Motor neuron (in vitro differentiated cells): ENCODE results near the gene STX16. TPM values are rescaled to one million over a fixed set of nuclear protein-coding genes. Genes with fewer than 3 reads are reported as not detected.
A peak's percentile ranks its signal among the peaks of the same experiment; 100 is the strongest.

Source experiments
- ATAC-seq, 8 experiments: fragments of 200-7000 bp; cut with Tn5 transposase; replicated peaks in 6 of 8; 2 replicates each; pipeline ENCODE4 v1.8.0; 2021; ENCODE audit warnings: mild to moderate bottlenecking in 8 of 8, moderate library complexity in 8 of 8
- H3K27ac ChIP-seq, 2 donors: fragments of 250-450 bp; sonication (Bioruptor Pico); 2 replicates each; pipeline ENCODE4 v1.9.0; 2021; ENCODE audit warnings: antibody characterized with exemption in 2 of 2, mild to moderate bottlenecking in 2 of 2, moderate library complexity in 1 of 2
- H3K4me1 ChIP-seq, 2 donors: fragments of 250-450 bp; sonication (Bioruptor Pico); replicated peaks in 1 of 2; 2 replicates each; pipeline ENCODE4 v1.6.1; 2021; ENCODE audit warnings: antibody characterized with exemption in 2 of 2, mild to moderate bottlenecking in 2 of 2, moderate library complexity in 1 of 2
- H3K4me3 ChIP-seq, 5 donors: fragments of 250-450 bp; sonication (Bioruptor Pico); 2 replicates each; pipeline ENCODE4 v1.9.0; 2021; ENCODE audit warnings: antibody characterized with exemption in 5 of 5, mild to moderate bottlenecking in 5 of 5, moderate library complexity in 4 of 5
- WGBS, 10 experiments: fragments of 450-650 bp; shearing (Covaris generic); methylation state at CpG; one replicate each; pipeline ENCODE4 v1.0.0; 2022; 5-methylcytosine and 5-hydroxymethylcytosine counted together
- in situ Hi-C, 9 experiments: fragments of 400-800 bp; cut with MboI; loops; one replicate each; pipeline ENCODE4 v1.15.0; 2021; ENCODE audit warnings: low sequenced_read_pairs in 9 of 9, low pct_unique_long_range_greater_than_20kb in 2 of 9; ENCODE audit not compliant: unreplicated experiment in 9 of 9
- total RNA-seq, 8 experiments: library from RNA; unstranded; fragments of 300-600 nt; gene quantifications; 2 replicates each; pipeline versions ENCODE4 v1.2.3 to v1.2.4, GENCODE V29; 2022

STX16 gene
- total RNA-seq, 8 experiments from 2014 or later: 17.5 to 86.6 (median 30.4) TPM

- Histone ChIP-seq H3K27ac (no peak overlapping the region), H3K4me3 (no peak overlapping the region), H3K4me1 (peaks cover 21 to 39% of the 10 kb centered on the region in 2 donors)
- WGBS, 10 experiments: 67 to 96% (median 89%) methylated on average over 1 to 10 of the region's 12 CpGs
- in situ Hi-C loops: loop anchor here in 4 of 9 experiments (25.0 kb wide), 2 partner anchors 200 to 425 kb away; partner anchors contain the start of genes ANKRD60 (in 3 of the 4), GNAS (in 1 of the 4) and GNAS-AS1 (in 1 of the 4)
- ATAC-seq: no peak
These were observed 10.8 kb downstream of the STX16 start for GRCh38 chr20:58661598-58662473.

GRCh38 chr20:58664331-58664730, 13.2 kb downstream of the STX16 start:
- in situ Hi-C loops: loop anchor here in 4 of 9 experiments (25.0 kb wide), 2 partner anchors 198 to 427 kb away; partner anchors contain the start of genes ANKRD60 (in 3 of the 4), GNAS (in 1 of the 4) and GNAS-AS1 (in 1 of the 4)
- no peak for ATAC-seq
- WGBS, 10 experiments: 70 to 100% (median 92%) methylated on average over 1 to 2 of the region's 2 CpGs
- peaks cover 7 to 15% of the 10 kb centered on the region in 2 donors for H3K4me1 ChIP-seq
- no peak overlapping the region for H3K4me3 ChIP-seq
- H3K27ac ChIP-seq: no peak overlapping the region

GRCh38 chr20:58664883-58665282, 13.8 kb downstream of the STX16 start:
- in situ Hi-C loops: loop anchor here in 4 of 9 experiments (25.0 kb wide), 2 partner anchors 197 to 428 kb away; partner anchors contain the start of genes ANKRD60 (in 3 of the 4), GNAS (in 1 of the 4) and GNAS-AS1 (in 1 of the 4)
- 67 to 100% (median 100%) methylated on average over 1 to 3 of the region's 5 CpGs; no CpG with 5 or more reads in 1 of the 10 experiments for WGBS, 10 experiments
- peaks cover 2 to 10% of the 10 kb centered on the region in 2 donors for H3K4me1 ChIP-seq
- ATAC-seq: no peak
- H3K27ac ChIP-seq: no peak overlapping the region
- no peak overlapping the region for H3K4me3 ChIP-seq

- Histone ChIP-seq H3K4me1 (peaks cover 0 to 3% of the 10 kb centered on the region in 2 donors), H3K27ac (no peak overlapping the region), H3K4me3 (no peak overlapping the region)
- in situ Hi-C loops: loop anchor here in 4 of 9 experiments (25.0 kb wide), 2 partner anchors 197 to 428 kb away; partner anchors contain the start of genes ANKRD60 (in 3 of the 4), GNAS (in 1 of the 4) and GNAS-AS1 (in 1 of the 4)
- peak in 4 of 8 experiments; percentile 41 to 83 (median 58) for ATAC-seq
- WGBS, 10 experiments: 67 to 94% (median 78%) methylated on average over 2 to 11 of the region's 11 CpGs; no CpG with 5 or more reads in 3 of the 10 experiments
These were observed 14.5 kb downstream of the STX16 start for GRCh38 chr20:58665606-58666005.

- H3K4me1 ChIP-seq: no peaks in the 10 kb centered on the region
- 80 to 100% (median 98%) methylated on average over 1 to 7 of the region's 7 CpGs; no CpG with 5 or more reads in 2 of the 10 experiments for WGBS, 10 experiments
- no peak for ATAC-seq
- no peak overlapping the region for H3K27ac ChIP-seq
- H3K4me3 ChIP-seq: no peak overlapping the region
- in situ Hi-C loops: loop anchor here in 4 of 9 experiments (25.0 kb wide), 2 partner anchors 196 to 429 kb away; partner anchors contain the start of genes ANKRD60 (in 3 of the 4), GNAS (in 1 of the 4) and GNAS-AS1 (in 1 of the 4)
These were observed 15.6 kb downstream of the STX16 start for GRCh38 chr20:58666702-58667101.

GRCh38 chr20:58667975-58668374, 16.9 kb downstream of the STX16 start:
- no peak for ATAC-seq
- no peak overlapping the region for H3K4me3 ChIP-seq
- H3K4me1 ChIP-seq: no peaks in the 10 kb centered on the region
- 90 to 100% (median 94%) methylated on average over 1 to 5 of the region's 5 CpGs; no CpG with 5 or more reads in 3 of the 10 experiments for WGBS, 10 experiments
- in situ Hi-C loops: loop anchor here in 4 of 9 experiments (25.0 kb wide), 2 partner anchors 194 to 431 kb away; partner anchors contain the start of genes ANKRD60 (in 3 of the 4), GNAS (in 1 of the 4) and GNAS-AS1 (in 1 of the 4)
- H3K27ac ChIP-seq: no peak overlapping the region

GRCh38 chr20:58668901-58669286, 17.8 kb downstream of the STX16 start:
- Histone ChIP-seq H3K27ac (no peak overlapping the region), H3K4me3 (no peak overlapping the region), H3K4me1 (no peaks in the 10 kb centered on the region)
- in situ Hi-C loops: loop anchor here in 4 of 9 experiments (25.0 kb wide), 2 partner anchors 193 to 432 kb away; partner anchors contain the start of genes ANKRD60 (in 3 of the 4), GNAS (in 1 of the 4) and GNAS-AS1 (in 1 of the 4)
- 72 to 92% (median 73%) methylated on average over 2 to 5 of the region's 5 CpGs; no CpG with 5 or more reads in 5 of the 10 experiments for WGBS, 10 experiments
- ATAC-seq: no peak

GRCh38 chr20:58669287-58670006, 18.4 kb downstream of the STX16 start:
- no peak for ATAC-seq
- Histone ChIP-seq H3K4me3 (no peak overlapping the region), H3K4me1 (no peaks in the 10 kb centered on the region), H3K27ac (no peak overlapping the region)
- WGBS, 10 experiments: 26 to 100% (median 39%) methylated on average over 1 to 7 of the region's 16 CpGs; no CpG with 5 or more reads in 4 of the 10 experiments
- in situ Hi-C loops: loop anchor here in 4 of 9 experiments (25.0 kb wide), 2 partner anchors 193 to 432 kb away; partner anchors contain the start of genes ANKRD60 (in 3 of the 4), GNAS (in 1 of the 4) and GNAS-AS1 (in 1 of the 4)

- Histone ChIP-seq H3K4me1 (no peaks in the 10 kb centered on the region), H3K27ac (no peak overlapping the region), H3K4me3 (no peak overlapping the region)
- WGBS, 10 experiments: 40 to 100% (median 100%) methylated on average over 1 of the region's 1 CpG; no CpG with 5 or more reads in 3 of the 10 experiments
- in situ Hi-C loops: loop anchor here in 4 of 9 experiments (25.0 kb wide), 2 partner anchors 192 to 433 kb away; partner anchors contain the start of genes ANKRD60 (in 3 of the 4), GNAS (in 1 of the 4) and GNAS-AS1 (in 1 of the 4)
- ATAC-seq: peak in 2 of 8 experiments; percentile 57 to 59
These were observed 19.0 kb downstream of the STX16 start for GRCh38 chr20:58670102-58670501.

GRCh38 chr20:58670659-58671058, 19.6 kb downstream of the STX16 start:
- ATAC-seq: no peak
- H3K4me3 ChIP-seq: no peak overlapping the region
- no peak overlapping the region for H3K27ac ChIP-seq
- in situ Hi-C loops: loop anchor here in 4 of 9 experiments (25.0 kb wide), 2 partner anchors 192 to 433 kb away; partner anchors contain the start of genes ANKRD60 (in 3 of the 4), GNAS (in 1 of the 4) and GNAS-AS1 (in 1 of the 4)
- no peaks in the 10 kb centered on the region for H3K4me1 ChIP-seq
- WGBS, 10 experiments: 20 to 71% (median 60%) methylated on average over 1 to 3 of the region's 4 CpGs; no CpG with 5 or more reads in 3 of the 10 experiments

- no peak overlapping the region for H3K27ac ChIP-seq
- H3K4me3 ChIP-seq: no peak overlapping the region
- WGBS, 10 experiments: 75 to 100% (median 100%) methylated on average over 1 to 8 of the region's 9 CpGs; no CpG with 5 or more reads in 3 of the 10 experiments
- H3K4me1 ChIP-seq: no peaks in the 10 kb centered on the region
- ATAC-seq: no peak
- in situ Hi-C loops: loop anchor here in 4 of 9 experiments (25.0 kb wide), 2 partner anchors 189 to 436 kb away; partner anchors contain the start of genes ANKRD60 (in 3 of the 4), GNAS (in 1 of the 4) and GNAS-AS1 (in 1 of the 4)
These were observed 22.0 kb downstream of the STX16 start for GRCh38 chr20:58673119-58673518.
